HG03342 (cell line): ENCODE results near the gene PIGU.
"Not testable (repeated sequence)": the region's sequence is repeated elsewhere in the genome, so short reads cannot be mapped to it uniquely, and the experiment has no call there.

Experiments
- ATAC-seq: cut with Tn5 transposase; IDR thresholded peaks from one replicate; pipeline ENCODE4 v1.9.1; 2021; ENCODE audit warnings: mild to moderate bottlenecking, moderate library complexity; ENCODE audit not compliant: unreplicated experiment

PIGU gene, protein sequence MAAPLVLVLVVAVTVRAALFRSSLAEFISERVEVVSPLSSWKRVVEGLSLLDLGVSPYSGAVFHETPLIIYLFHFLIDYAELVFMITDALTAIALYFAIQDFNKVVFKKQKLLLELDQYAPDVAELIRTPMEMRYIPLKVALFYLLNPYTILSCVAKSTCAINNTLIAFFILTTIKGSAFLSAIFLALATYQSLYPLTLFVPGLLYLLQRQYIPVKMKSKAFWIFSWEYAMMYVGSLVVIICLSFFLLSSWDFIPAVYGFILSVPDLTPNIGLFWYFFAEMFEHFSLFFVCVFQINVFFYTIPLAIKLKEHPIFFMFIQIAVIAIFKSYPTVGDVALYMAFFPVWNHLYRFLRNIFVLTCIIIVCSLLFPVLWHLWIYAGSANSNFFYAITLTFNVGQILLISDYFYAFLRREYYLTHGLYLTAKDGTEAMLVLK

DNA sequence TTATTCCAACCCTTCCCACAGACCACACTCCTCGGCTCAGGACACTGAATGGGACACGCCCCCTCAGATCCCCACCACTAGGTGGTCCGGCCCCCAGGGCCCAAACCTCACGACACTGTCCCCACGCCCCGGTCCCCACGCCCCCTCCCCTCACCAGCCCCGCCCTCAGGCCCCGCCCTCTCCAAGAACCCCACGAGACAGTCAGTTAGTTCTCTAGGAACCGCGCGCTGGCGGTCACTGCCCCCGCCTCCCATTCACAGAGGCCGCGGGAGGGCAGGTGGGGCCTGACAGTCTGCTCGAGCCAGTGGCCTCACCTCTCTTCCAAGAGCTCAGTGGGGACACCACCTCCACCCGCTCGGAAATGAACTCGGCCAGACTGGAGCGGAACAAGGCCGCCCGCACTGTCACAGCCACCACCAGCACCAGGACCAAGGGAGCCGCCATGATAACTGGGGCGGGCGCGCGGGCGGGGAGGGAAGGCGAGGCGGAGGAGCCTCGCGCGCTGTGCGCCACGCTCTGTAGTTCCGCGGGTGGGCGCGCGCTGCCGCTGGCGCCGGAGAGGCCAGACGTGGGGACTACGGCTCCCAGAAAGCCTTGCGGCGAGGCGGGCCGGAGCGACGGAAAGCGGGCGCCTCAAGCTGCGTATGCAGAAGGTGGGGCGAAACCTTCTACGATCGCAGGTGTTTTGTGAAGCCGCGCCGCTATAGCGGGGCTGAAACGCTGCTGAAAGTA lies at the start of gene PIGU:
TSS of gene PIGU (minus strand) at position 451 of the 732 bp plus-strand sequence. CDS start at position 444, 7 bp downstream.
- ATAC-seq: peak; percentile 93

DNA sequence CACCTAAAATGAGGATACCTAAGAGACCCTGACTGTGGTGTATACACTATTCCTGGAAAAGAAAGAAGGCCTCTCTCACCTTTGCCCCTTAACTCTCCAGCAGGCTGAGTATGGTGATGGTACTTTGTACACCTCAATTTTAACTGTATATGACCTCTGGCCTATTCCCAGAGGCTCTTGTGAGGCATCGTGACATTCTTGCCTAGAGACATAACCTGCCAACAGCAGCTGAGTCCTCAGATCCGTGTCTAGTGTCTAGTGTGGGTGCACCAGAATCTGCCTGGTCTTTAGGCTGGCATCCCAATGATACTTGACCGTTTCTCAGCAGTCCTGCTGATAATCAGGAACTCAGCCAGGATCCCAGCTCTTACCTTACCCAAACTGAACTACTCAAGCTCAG lies 47.3 kb upstream of the PIGU start:
- ATAC-seq: no peak

DNA sequence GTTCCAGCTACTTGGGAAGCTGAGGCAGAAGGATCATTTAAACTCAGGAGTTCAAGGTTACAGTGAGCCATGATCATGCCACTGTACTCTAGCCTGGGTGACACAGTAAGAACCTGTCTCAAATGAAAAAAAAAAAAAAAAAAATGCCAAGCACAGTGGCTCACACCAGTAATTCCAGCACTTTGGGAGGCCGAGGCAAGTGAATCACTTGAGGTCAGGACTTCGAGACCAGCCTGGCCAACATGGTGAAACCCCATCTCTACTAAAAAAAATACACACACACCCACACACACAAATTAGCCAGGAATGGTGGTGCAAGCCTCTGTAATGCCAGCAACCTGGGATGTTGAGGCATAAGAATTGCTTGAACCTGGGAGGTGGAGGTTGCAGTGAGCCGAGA lies 45.7 kb upstream of the PIGU start:
- not testable (repeated sequence) for ATAC-seq

DNA sequence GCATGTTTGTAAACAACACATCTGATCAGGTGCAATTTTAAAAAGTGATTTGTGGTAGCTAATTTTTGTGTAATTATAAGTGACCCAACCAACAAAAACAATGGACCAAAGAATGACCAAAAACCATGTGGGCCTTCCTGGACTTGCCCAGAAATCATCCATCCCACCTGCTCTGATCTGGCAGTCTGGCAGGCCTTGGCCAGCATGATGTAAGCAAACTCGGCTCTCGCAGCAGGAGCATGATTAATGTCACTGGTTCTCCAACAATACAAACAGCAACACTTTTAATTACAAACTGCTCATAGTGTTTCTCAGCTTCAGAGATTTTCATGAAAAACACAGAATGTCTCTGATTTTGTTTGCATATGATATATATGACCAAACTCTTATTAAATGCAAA lies 43.4 kb upstream of the PIGU start:
- no peak for ATAC-seq

DNA sequence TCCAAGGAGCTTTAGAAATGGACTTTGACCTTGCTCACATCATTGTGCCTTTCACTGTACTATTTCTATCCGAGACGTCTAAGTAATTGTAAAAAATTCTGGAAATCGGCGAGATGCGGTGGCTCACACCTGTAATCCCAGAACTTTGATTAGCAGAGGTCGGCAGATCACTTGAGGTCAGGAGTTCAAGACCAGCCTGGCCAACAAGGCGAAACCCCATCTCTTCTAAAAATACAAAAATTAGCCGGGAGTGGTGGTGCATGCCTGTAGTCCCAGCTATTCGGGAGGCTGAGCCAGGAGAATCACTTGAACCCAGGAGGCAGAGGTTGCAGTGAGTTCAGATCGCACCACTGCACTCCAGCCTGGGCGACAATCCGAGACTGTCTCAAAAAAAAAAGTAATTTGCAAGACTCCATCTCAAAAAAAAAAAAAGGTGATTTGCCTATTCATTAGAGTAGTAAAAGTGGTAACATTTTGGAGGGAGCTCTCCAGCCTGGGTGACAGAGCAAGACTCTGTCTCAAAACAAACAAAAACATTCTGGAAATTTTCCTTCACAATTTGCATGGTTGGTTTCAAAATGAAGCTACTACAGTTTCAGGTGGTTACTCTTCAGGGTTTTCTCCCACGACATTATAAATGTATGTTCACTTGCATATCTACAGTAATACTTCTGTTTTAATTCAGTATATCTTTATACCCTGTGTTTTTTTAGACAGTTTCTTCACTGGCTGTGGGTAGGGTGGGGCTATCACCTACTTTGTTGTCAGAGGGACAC lies 42.5 kb upstream of the PIGU start:
- peak; percentile 78 for ATAC-seq

DNA sequence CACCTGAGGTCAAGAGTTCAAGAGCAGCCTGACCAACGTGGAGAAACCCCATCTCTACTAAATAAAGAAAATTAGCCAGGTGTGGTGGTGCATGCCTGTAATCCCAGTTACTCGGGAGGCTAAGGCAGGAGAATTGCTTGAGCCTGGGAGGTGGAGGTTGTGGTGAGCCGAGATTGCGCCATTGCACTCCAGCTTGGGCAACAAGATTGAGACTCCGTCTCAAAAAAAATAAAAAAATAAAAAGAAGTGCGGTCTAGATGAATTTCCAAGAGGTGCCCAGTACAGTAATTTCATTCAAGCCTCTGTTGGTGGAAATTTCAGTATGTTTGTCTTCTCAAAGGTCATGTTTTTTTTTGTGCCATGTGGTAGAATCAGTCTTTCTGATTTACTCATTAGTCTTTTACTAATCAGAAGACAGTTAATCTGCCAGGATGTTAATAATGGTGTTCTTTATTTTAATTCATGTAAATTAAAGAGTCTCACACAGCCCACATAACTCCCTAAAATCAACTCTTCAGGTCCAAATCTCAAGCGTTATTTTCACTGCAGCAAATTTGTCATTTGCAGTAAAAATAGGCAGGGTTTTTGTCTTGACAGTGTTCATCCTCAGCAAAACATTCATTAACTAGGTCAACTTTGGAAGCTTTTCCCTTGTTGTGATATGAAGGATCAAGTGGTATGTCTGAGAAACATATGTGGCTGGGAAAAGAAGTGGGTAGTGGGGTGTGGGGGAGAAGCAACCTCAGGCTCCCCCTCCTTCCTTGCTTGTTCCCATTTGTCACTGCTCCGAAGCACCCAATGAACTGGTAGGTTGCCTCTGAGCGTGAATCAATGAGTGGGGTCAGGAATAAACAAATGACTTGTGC lies 40.6 kb upstream of the PIGU start:
- no peak for ATAC-seq

DNA sequence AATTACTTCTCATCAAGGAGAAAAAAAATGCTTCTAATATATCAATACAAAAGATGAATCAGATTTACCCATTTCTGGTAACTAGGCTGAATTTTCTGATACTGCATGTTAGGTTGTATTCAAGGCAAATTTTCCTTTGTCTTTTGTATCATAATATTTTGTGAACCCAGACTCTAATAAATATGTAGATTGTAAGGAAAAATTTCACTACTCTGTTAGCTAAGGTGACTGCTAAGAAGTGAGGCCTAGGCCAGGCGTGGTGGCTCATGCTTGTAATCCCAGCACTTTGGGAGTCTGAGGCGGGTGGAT lies 40.0 kb upstream of the PIGU start:
- no peak for ATAC-seq

DNA sequence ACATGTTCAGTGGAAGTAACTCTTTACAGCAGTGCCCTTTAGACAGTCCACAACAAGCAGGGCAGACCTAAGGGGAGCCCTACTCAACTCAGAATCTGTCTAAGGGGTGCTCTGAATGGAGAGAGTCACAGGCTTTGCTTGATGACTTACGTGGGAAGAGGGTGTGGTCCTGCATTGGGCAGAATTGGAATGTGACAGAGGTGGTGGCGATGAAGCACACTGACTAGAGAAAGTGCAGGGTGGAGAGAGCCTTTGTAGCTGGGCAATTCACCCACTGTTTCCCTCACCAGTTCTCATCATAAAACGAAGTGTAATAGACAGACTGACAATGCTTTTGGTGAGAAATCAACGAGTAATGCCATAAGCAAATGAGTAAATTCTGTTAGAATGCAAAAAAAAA lies 38.5 kb upstream of the PIGU start:
- no peak for ATAC-seq

DNA sequence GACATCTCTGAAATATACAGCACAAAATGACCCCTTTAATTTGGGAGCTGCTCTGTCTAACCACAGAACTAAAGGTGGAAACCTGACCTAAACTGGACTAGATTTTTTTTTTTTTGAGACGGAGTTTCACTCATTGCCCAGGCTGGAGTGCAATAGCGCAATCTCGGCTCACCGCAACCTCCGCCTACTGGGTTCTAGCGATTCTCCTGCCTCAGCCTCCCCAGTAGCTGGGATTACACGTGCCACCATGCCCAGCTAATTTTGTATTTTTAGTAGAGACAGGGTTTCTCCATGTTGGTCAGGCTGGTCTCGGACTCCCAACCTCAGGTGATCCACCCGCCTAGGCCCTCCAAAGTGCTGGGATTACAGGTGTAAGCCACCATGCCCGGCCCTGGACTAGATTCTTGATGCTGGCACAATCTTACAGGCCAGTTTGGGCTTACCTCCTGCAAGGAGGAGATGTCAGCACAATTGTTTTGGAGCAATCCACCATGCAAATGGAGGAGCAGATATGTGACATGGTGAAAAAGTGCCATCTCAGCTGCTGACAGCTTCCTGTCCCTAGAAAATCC lies 37.1 kb upstream of the PIGU start:
- ATAC-seq: not testable (repeated sequence)

DNA sequence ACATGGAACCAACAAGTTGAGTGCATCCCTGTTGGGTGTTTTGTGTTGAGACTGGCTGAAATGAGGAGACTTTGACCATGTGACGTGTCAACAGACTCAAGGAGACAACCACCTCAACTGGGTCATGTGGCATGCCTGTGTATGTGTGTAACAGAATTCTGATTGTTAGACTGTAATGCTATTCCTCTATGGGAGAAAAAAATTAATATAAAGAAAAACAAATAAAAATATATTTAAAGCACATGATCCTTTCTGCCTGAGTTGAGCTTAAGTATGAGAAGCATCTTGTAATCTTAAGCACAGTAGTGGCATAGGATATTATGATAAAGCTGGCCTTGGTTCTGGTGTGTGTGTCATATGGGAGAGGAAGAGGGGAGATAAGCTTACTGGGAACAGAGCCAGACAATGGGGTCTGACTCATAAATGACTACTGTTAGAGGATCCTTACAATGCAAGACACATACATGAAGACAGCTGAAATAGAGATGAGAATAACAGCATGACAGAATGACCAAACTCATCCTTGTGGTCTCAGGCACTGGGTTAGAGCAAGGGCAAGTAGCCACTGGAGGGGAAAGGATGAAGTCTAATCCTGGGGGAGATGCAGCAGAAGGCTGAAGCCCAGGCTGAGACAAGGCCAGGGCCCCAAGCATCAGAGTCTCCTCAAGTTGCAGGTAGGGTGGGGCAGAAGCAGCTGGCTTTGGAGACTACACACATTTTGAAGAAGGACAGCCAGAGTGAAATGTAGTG lies 36.5 kb upstream of the PIGU start:
- ATAC-seq: no peak

DNA sequence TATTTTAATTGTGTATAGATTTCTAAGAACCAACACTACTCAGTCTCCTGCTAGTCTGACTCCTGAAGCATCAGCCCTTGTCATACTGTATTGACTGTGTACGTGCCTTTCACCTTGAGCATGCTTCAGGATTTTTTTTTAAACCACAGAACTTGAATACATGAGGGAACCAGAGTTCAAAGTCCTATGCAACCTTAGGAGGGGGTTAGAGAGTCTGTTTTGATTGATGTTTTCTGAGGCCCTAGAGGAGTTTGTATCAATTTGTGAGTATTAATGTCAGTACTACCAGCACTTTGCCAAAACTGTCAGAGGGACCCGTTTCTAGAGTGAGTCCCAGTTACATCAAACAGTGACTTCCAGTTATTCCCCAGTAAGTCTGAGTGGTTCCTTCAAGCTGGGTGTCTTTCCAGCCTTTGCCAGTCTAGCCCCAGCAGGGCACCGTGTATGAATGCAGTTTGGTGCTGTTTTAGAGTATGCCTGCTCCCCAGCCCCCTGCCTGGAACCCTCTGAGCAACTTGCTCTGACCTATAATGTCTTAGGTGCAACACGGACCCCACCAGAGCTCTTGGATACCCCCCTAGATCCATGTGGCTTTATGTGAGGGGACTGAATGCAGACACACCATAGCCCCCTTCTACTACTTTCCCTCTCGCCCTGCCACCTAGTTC lies 35.8 kb upstream of the PIGU start:
- no peak for ATAC-seq

DNA sequence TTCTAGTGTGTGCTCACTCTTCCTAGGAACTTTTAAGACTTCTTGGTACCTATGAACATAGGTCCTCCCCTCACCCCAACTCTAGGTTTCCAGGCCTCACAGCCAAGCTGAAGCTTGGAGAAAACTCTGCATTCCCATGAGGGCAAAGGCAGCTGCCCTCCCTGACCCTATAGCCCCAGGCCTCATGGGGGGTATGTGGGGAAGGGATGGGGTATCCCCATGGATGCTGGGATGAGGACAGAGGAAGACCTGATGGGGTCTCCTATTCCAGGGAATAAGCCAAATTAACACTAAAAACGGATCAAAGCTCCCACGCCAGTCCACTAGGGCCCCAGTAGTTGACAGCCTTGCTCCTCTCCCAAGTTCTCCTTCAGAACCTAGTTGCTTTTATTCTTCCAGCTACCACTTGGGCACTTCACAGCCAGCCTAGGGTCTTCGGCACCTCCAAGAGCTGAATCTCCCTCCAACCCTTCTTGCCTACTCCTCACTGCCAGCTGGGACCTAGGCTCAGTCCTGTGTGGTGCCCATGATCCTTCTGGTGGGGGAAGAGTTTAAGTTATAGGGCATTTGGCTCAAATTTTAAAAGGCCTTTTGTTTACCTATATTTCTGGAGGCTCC lies 35.0 kb upstream of the PIGU start:
- no peak for ATAC-seq

DNA sequence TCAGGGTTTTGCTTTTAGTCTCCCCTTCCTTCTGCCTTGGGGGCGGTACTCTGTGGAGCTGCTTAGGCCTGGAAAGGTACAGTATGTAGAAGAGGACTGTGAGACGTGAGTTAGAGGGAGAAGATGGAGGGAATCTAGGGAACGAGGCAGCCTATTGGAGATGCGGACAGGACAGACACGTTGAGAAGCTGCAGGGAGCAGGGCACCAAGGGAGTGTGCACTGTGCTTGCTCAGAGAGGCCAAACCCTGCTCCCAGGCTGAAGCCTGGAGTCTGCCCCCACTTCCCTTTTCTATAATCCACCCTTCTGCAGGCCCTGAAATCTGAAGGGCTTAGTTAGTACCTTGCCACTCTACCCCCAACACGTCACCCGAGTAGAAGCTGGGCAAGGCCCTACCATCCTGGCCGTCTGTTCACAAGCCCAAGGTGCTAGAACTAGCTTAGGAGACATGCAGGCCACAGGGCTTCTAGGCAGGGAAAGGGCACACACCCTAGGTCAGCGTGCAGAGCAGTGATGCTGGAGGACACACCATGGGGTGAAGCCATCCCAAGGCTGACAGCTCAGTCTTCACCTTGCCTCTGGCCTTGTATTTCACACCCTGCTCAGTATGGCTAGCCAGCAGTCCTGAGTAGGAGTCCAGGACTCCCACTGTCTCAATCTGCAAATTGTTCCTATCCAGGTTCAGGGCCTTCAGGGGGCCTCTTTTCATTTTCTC lies 34.1 kb upstream of the PIGU start:
- ATAC-seq: no peak

DNA sequence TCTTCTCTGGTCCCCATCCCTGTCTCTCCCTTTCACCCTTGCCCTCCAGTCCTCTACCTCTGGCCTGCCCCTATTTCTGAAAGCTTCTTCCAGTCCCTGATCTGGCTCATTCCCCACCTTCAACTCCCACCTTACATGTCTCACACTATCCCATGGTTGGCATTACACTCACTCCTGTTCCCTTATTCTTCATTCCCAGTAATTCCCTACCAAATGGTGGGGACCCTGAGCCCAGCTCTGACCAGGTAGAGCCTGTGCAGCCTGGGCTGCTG lies 33.6 kb upstream of the PIGU start:
- ATAC-seq: no peak

DNA sequence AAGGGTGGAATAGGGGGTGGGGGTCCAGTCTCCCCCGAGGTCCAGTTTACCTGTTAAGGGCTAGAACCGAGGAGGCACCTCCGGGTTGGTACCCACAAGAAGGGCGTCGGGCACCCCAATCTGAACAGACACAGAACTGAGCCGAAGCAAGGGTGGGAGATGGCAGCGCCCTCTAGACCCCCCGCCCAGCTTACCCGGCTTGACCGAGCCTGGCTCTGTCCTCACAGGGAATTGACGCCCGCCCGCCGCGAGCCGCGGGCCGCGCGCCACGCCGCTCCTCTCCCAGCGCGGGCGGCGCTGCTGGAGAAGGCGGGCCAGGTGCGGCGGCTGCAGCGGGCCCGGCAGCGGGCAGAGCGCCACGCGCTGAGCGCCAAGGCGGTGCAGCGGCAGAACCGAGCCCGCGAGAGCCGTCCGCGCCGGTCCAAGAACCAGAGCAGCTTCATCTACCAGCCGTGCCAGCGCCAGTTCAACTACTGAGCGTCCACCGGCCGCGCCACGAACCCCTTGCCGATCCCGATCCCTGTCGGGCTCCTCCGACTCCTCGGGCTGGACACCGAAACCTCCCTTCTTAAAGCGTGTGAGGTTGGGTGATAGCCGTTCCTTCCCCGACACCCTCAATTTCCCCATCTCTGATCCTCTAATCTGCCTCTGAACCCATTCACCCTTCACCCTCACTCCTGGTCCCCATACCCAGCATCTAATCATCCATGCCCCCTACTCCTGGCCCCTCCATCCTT lies 33.1 kb upstream of the PIGU start:
- ATAC-seq: peak; percentile 30

DNA sequence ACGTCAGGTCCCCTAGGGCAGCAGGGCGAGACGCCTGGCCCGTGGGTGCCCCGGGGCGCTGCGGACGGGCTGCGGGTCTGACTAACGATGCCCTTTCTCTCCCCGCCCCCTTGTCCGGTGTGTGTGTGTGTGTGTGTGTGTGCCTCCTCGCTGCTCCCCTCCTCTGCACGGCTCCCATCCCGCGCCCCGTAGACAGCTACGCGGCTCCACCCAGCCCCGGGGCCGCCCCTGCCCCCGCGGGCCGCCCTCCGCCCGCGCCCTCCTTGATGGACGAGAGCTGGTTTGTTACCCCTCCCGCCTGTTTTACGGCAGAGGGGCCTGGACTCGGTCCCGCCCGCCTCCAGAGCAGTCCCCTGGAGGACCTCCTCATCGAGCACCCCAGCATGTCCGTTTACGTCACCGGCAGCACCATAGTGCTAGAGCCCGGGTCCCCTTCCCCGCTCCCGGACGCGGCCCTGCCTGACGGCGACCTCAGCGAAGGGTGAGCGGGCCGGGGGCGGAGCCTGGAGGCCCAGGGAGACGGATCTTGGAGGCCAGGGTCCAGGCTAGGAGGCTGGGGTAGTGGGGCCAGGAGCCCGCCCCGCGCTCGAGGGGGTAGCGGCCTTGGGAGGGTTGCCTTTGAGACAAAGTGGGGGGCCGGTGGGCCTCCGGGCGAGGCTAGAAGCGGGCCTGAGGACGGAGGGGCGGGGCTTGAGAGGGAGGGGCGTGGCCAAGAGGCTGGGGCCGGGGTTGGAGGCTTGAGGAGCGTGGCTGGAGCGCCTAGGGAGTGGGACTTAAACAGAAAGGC lies 32.3 kb upstream of the PIGU start:
- peak; percentile 47 for ATAC-seq

DNA sequence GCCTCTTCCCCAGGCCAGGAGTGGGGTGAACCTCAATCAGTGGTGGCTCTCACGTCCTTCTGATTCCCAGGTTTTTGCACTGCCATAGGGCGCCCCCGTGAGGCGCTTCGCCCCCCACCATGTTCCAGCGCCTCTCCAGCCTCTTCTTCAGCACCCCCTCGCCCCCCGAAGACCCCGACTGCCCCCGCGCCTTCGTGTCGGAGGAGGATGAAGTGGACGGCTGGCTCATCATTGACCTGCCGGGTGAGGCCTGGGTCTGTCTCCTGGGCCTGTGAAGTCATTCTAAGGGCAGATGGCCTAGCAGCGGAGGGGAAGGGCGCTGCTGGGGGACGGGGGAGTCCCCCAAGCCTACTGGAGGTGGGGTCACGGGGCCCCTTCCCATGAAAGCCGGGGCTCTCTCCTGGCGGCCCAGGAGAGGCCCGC lies 31.7 kb upstream of the PIGU start:
- ATAC-seq: peak; percentile 1
